ENCODE results near the gene JAZF1. TPM values are rescaled to one million over a fixed set of nuclear protein-coding genes. Genes with fewer than 3 reads are reported as not detected.
"Not testable (repeated sequence)": the region's sequence is repeated elsewhere in the genome, so short reads cannot be mapped to it uniquely, and the experiment has no call there.

Gene JAZF1
- total and polyA plus RNA-seq, 2 experiments from 2014 or later: 13.8 to 19.6 TPM

GRCh38 chr7:27888736-27889135, 291.9 kb downstream of the JAZF1 start:
- Histone ChIP-seq H3K4me2 (ENCODE audit: unreplicated experiment) (no peak overlapping the region), H3K4me1 (ENCODE audit: insufficient read depth) (no peaks in the 10 kb centered on the region), H3K36me3 (ENCODE audit: low read depth) (peaks cover 7% of the 10 kb centered on the region; the same call in 1 of the 2 replicates), H2AFZ (no peak overlapping the region), H3K79me2 (ENCODE audit: insufficient read depth) (no peaks in the 10 kb centered on the region), H3K9me2 (ENCODE audit: insufficient read depth) (no peaks in the 10 kb centered on the region), H3F3A (ENCODE audit: insufficient read depth) (no peaks in the 10 kb centered on the region), H3K9me3 (ENCODE audit: low read depth) (no peaks in the 10 kb centered on the region), H3K4me3 (no peak overlapping the region), H4K20me1 (ENCODE audit: insufficient read depth) (no peaks in the 10 kb centered on the region), H3K27me3 (replicated peaks; ENCODE audit: insufficient read depth) (no peaks in the 10 kb centered on the region), H3K9ac (no peak overlapping the region), H3K27ac (no peak overlapping the region)
- TF ChIP-seq EZH2 (IDR thresholded peaks at IDR 0.05; ENCODE audit: insufficient read depth, poor library complexity, severe bottlenecking) (no peak), EZH2phosphoT487 (IDR thresholded peaks at IDR 0.05; ENCODE audit: insufficient read depth, low read depth) (no peak)
- DNase-seq: no peak
- in situ Hi-C loops (cut with MboI): no loop called here
- 91 to 93% methylated on average over 5 of the region's 5 CpGs for WGBS, 2 experiments (ENCODE audit: low coverage in 1 of 2, low lambda C conversion rate in 2 of 2, missing lambda C conversion rate in 2 of 2)

DNA sequence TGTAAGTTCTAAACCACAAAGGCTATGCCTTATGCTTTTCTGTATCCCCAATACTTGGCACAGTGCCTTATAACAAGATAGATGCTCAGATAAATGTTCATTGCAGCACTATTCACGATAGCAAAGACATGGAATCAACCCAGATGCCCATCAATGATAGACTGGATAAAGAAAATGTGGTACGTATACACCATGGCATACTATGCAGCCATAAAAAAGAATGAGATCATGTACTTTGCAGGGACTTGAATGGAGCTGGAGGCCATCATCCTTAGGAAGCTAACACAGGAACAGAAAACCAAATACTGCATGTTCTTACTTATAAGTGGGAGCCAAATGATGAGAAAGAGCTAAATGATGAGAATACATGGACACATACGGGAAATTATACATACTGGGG, 293.9 kb downstream of the JAZF1 start:
- in situ Hi-C loops (cut with MboI); H3K27ac ChIP-seq; H3K9me3 ChIP-seq (ENCODE audit: low read depth); DNase-seq; H4K20me1 ChIP-seq (ENCODE audit: insufficient read depth); H3K79me2 ChIP-seq (ENCODE audit: insufficient read depth); H3K4me1 ChIP-seq (ENCODE audit: insufficient read depth); H3K4me2 ChIP-seq (ENCODE audit: unreplicated experiment); H3F3A ChIP-seq (ENCODE audit: insufficient read depth); H3K36me3 ChIP-seq (ENCODE audit: low read depth); H2AFZ ChIP-seq; H3K9ac ChIP-seq; H3K27me3 ChIP-seq (replicated peaks; ENCODE audit: insufficient read depth); H3K9me2 ChIP-seq (ENCODE audit: insufficient read depth); H3K4me3 ChIP-seq: not testable (repeated sequence)
- 84 to 92% methylated on average over 3 of the region's 3 CpGs for WGBS, 2 experiments (ENCODE audit: low coverage in 1 of 2, low lambda C conversion rate in 2 of 2, missing lambda C conversion rate in 2 of 2)

DNA sequence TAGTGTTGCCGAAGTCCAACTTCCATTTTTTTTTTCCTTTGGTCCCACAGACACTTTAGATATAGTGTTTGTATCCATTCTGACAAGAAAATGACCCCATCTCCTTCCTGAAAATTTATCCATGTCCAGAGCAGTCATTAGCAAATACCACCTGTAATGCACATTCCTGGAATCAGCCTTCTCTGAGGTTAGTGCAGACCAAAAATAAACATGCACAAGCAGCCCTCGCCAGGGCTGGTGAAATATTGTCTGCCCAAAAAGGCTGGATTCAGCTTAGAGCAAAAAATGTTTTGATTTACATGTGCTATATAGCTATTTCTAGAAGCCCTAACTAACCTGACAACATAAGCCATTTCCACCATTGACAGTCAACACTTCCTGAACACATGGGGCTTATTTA, 294.9 kb downstream of the JAZF1 start:
- H3K4me3 ChIP-seq: no peak overlapping the region
- no peaks in the 10 kb centered on the region for H3K9me3 ChIP-seq (ENCODE audit: low read depth)
- H3F3A ChIP-seq (ENCODE audit: insufficient read depth): no peaks in the 10 kb centered on the region
- no peak for TF ChIP-seq EZH2phosphoT487 (IDR thresholded peaks at IDR 0.05; ENCODE audit: insufficient read depth, low read depth)
- TF ChIP-seq EZH2 (IDR thresholded peaks at IDR 0.05; ENCODE audit: insufficient read depth, poor library complexity, severe bottlenecking): no peak
- no peak overlapping the region for H3K27ac ChIP-seq
- WGBS, 2 experiments (ENCODE audit: low coverage in 1 of 2, low lambda C conversion rate in 2 of 2, missing lambda C conversion rate in 2 of 2): 90 to 100% methylated on average over 2 of the region's 2 CpGs
- H2AFZ ChIP-seq: no peak overlapping the region
- DNase-seq: no peak
- H3K27me3 ChIP-seq (replicated peaks; ENCODE audit: insufficient read depth): no peaks in the 10 kb centered on the region
- 0 out of 2 replicates have a peak, but pooled peaks cover 6% of the 10 kb centered on the region for H3K36me3 ChIP-seq (ENCODE audit: low read depth)
- no peaks in the 10 kb centered on the region for H4K20me1 ChIP-seq (ENCODE audit: insufficient read depth)
- in situ Hi-C loops (cut with MboI): no loop called here
- H3K9ac ChIP-seq: no peak overlapping the region
- no peaks in the 10 kb centered on the region for H3K79me2 ChIP-seq (ENCODE audit: insufficient read depth)
- no peaks in the 10 kb centered on the region for H3K9me2 ChIP-seq (ENCODE audit: insufficient read depth)
- no peaks in the 10 kb centered on the region for H3K4me1 ChIP-seq (ENCODE audit: insufficient read depth)
- H3K4me2 ChIP-seq (ENCODE audit: unreplicated experiment): no peak overlapping the region

DNA sequence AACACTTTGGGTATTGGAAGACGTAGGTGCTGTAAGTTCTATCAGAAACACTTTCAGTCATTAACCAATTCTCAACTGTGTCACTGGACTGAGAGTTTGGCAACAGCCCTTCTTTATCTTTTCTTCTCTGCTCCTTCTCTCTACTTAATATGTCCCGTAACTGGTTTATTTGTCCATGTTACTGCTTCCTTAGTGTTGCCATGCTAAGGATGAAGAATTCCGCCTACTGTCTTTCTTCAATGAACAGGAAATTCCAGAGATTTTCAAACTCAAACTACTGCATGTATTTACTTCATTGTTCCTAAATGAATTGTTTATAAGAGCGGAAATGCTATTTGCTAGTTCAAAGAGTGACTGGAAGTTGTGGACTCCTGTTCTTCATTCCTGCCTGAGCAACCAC, 296.9 kb downstream of the JAZF1 start:
- Histone ChIP-seq H3K4me1 (ENCODE audit: insufficient read depth) (no peaks in the 10 kb centered on the region), H3K9me3 (ENCODE audit: low read depth) (no peaks in the 10 kb centered on the region), H3F3A (ENCODE audit: insufficient read depth) (no peaks in the 10 kb centered on the region), H3K27me3 (replicated peaks; ENCODE audit: insufficient read depth) (no peaks in the 10 kb centered on the region), H4K20me1 (ENCODE audit: insufficient read depth) (no peaks in the 10 kb centered on the region), H3K27ac (no peak overlapping the region), H3K9ac (no peak overlapping the region), H3K79me2 (ENCODE audit: insufficient read depth) (no peaks in the 10 kb centered on the region), H3K4me2 (ENCODE audit: unreplicated experiment) (no peak overlapping the region), H2AFZ (no peak overlapping the region), H3K36me3 (ENCODE audit: low read depth) (no peaks in the 10 kb centered on the region), H3K4me3 (no peak overlapping the region), H3K9me2 (ENCODE audit: insufficient read depth) (no peaks in the 10 kb centered on the region)
- TF ChIP-seq EZH2phosphoT487 (IDR thresholded peaks at IDR 0.05; ENCODE audit: insufficient read depth, low read depth) (no peak), EZH2 (IDR thresholded peaks at IDR 0.05; ENCODE audit: insufficient read depth, poor library complexity, severe bottlenecking) (no peak)
- in situ Hi-C loops (cut with MboI): no loop called here
- no peak for DNase-seq
- WGBS, 2 experiments (ENCODE audit: low coverage in 1 of 2, low lambda C conversion rate in 2 of 2, missing lambda C conversion rate in 2 of 2): 93 to 95% methylated on average over 4 of the region's 4 CpGs

- in situ Hi-C loops (cut with MboI): no loop called here
- no peak overlapping the region for H3K27ac ChIP-seq
- whole genome bisulfite sequencing, 2 experiments (ENCODE audit: low coverage in 1 of 2, low lambda C conversion rate in 2 of 2, missing lambda C conversion rate in 2 of 2): 98 to 99% methylated on average over 8 of the region's 8 CpGs
Observed at GRCh38 chr7:27876756-27877155, 303.8 kb downstream of the JAZF1 start.

More at GRCh38 chr7:27876756-27877155, 303.8 kb downstream of the JAZF1 start:
- Histone ChIP-seq H3K79me2 (ENCODE audit: insufficient read depth) (no peaks in the 10 kb centered on the region), H3K9ac (no peak overlapping the region), H3K4me1 (ENCODE audit: insufficient read depth) (peaks cover 13% of the 10 kb centered on the region; the same call in 1 of the 2 replicates), H3K4me2 (ENCODE audit: unreplicated experiment) (no peak overlapping the region), H3K4me3 (no peak overlapping the region), H4K20me1 (ENCODE audit: insufficient read depth) (no peaks in the 10 kb centered on the region), H2AFZ (no peak overlapping the region), H3F3A (ENCODE audit: insufficient read depth) (peaks cover 11% of the 10 kb centered on the region; the same call in 1 of the 2 replicates), H3K27me3 (replicated peaks; ENCODE audit: insufficient read depth) (no peaks in the 10 kb centered on the region), H3K9me3 (ENCODE audit: low read depth) (no peaks in the 10 kb centered on the region), H3K9me2 (ENCODE audit: insufficient read depth) (no peaks in the 10 kb centered on the region), H3K36me3 (ENCODE audit: low read depth) (no peaks in the 10 kb centered on the region)
- TF ChIP-seq EZH2 (IDR thresholded peaks at IDR 0.05; ENCODE audit: insufficient read depth, poor library complexity, severe bottlenecking): no peak
- no peak for DNase-seq

Data from GM23248 (cell line).